Measurements from ENCODE around the gene MYL5. TPM values are rescaled to one million over a fixed set of nuclear protein-coding genes. Genes with fewer than 3 reads are reported as not detected.
"Not testable (repeated sequence)": the region's sequence is repeated elsewhere in the genome, so short reads cannot be mapped to it uniquely, and the experiment has no call there.

Gene MYL5
- total RNA-seq, 1 donor from 2014 or later, result 14.4 TPM

DNA sequence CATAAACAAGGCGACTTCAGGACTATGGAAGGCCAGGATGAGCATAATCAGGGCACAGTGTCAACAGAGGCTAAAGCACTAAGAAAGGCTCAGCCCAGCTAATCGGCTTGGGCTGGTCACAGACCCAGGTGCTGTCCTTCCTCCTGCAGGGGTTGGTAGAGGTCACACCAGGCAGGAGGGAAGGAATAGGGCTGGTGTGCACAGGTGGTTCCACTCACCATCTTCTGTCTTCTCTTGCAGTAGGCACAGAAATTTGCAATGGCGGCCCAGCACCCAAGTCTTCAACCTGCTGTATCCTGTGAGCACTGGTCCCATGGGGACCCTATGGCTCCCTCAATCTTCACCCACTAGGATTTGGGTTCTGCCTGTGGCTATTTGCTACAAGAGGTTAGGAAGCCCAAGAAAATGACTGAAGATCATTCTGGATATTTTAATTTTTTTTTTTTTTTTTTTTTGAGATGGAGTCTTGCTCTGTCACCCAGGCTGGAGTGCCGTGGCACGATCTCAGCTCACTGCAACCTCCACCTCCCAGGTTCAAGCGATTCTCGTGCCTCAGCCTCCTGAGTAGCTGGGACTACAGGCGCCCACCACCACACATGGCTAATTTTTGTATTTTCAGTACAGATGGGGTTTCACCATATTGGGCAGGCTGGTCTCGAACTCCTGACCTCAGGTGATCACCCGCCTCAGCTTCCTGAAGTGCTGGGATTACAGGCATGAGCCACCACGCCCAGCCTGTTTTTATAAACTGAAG, 4.4 kb upstream of the MYL5 start:
- DNase-seq (ENCODE audit: extremely low read depth, low read depth, low spot score), result not testable (repeated sequence)

- DNase-seq (ENCODE audit: extremely low read depth, low read depth, low spot score), result no peak
Observed at GRCh38 chr4:671769-672168, 2.6 kb upstream of the MYL5 start.

GRCh38 chr4:673349-674091, 822 bp upstream of the MYL5 start:
- DNase-seq (ENCODE audit: extremely low read depth, low read depth, low spot score), result no peak

- no peak for DNase-seq (ENCODE audit: extremely low read depth, low read depth, low spot score)
Observed at GRCh38 chr4:675036-675882, 917 bp downstream of the MYL5 start.

- no peak for DNase-seq (ENCODE audit: extremely low read depth, low read depth, low spot score)
Observed at GRCh38 chr4:675980-676870, 1.9 kb downstream of the MYL5 start.

- DNase-seq (ENCODE audit: extremely low read depth, low read depth, low spot score), result no peak
Observed at GRCh38 chr4:676871-677235, 2.5 kb downstream of the MYL5 start.

GRCh38 chr4:677431-678293, 3.3 kb downstream of the MYL5 start:
- no peak for DNase-seq (ENCODE audit: extremely low read depth, low read depth, low spot score)

- DNase-seq (ENCODE audit: extremely low read depth, low read depth, low spot score), result no peak
Observed at GRCh38 chr4:678331-679103, 4.2 kb downstream of the MYL5 start.

- no peak for DNase-seq (ENCODE audit: extremely low read depth, low read depth, low spot score)
Observed at GRCh38 chr4:679104-679481, 4.8 kb downstream of the MYL5 start.

GRCh38 chr4:679629-680028, 5.3 kb downstream of the MYL5 start:
- no peak for DNase-seq (ENCODE audit: extremely low read depth, low read depth, low spot score)

DNA sequence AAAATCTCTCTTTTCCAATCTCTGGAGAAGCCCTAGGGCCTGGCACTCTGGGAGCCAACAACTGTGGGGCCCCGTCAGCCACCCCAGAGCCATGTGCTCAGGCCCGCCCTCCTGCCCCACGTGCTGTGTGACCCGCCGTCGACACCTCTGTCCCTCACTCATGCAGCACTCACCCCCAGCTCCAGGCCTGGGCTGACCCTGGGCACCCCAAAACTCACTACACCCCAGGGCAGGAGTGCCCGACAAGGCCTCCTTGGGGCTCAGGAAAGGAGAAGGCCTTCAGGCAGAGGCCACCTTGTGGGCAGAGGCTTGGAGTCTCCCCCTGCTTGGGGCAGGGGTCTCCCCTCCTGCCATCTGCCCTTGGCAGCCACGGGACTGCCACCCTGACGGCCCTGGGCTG, 5.7 kb downstream of the MYL5 start:
- no peak for DNase-seq (ENCODE audit: extremely low read depth, low read depth, low spot score)

- DNase-seq (ENCODE audit: extremely low read depth, low read depth, low spot score), result no peak
Observed at GRCh38 chr4:680551-680927, 6.2 kb downstream of the MYL5 start.

- DNase-seq (ENCODE audit: extremely low read depth, low read depth, low spot score), result no peak
Observed at GRCh38 chr4:680928-681645, 6.7 kb downstream of the MYL5 start.

GRCh38 chr4:681736-682451, 7.6 kb downstream of the MYL5 start:
- DNase-seq (ENCODE audit: extremely low read depth, low read depth, low spot score), result no peak

- no peak for DNase-seq (ENCODE audit: extremely low read depth, low read depth, low spot score)
Observed at GRCh38 chr4:682490-683172, 8.3 kb downstream of the MYL5 start.

GRCh38 chr4:683247-683897, 9.0 kb downstream of the MYL5 start:
- DNase-seq (ENCODE audit: extremely low read depth, low read depth, low spot score), result no peak

Data from glomerular endothelial cell (primary cell).